H9 (cell line): ENCODE results near the gene SIRPB1. TPM values are rescaled to one million over a fixed set of nuclear protein-coding genes. Genes with fewer than 3 reads are reported as not detected.

Experiments
- DNase-seq: peaks from one replicate; pipeline ENCODE4 v3.0.0-alpha.2; 2017
- H2AFZ ChIP-seq: one replicate; pipeline ENCODE4 v1.6.1; 2013; ENCODE audit warnings: mild to moderate bottlenecking, low read length, control low read depth, moderate library complexity
- H2AK5ac ChIP-seq: 2 replicates; pipeline ENCODE4 v1.6.1; 2013; ENCODE audit warnings: low read length, control low read depth, mixed read lengths; ENCODE audit not compliant: insufficient read length
- H2BK120ac ChIP-seq: one replicate; pipeline ENCODE4 v1.6.1; 2013; ENCODE audit warnings: low read depth, mild to moderate bottlenecking, low read length, control low read depth, inconsistent platforms; ENCODE audit not compliant: poor library complexity, severe bottlenecking
- H2BK12ac ChIP-seq: 2 replicates; pipeline ENCODE4 v1.6.1; 2013; ENCODE audit warnings: low read length, control low read depth, mixed read lengths, low read depth; ENCODE audit not compliant: insufficient read length
- H2BK15ac ChIP-seq: 2 replicates; pipeline ENCODE4 v1.6.1; 2013; ENCODE audit warnings: low read depth, low read length, control low read depth
- H2BK20ac ChIP-seq: one replicate; pipeline ENCODE4 v1.6.1; 2013; ENCODE audit warnings: low read depth, mild to moderate bottlenecking, low read length, control low read depth, inconsistent platforms; ENCODE audit not compliant: poor library complexity, severe bottlenecking
- H2BK5ac ChIP-seq: 2 replicates; pipeline ENCODE4 v1.6.1; 2013; ENCODE audit warnings: low read length, control low read depth, mixed read lengths; ENCODE audit not compliant: insufficient read length
- H3K14ac ChIP-seq: 2 replicates; pipeline ENCODE4 v1.6.1; 2013; ENCODE audit warnings: low read length, control low read depth; ENCODE audit not compliant: insufficient read depth
- H3K18ac ChIP-seq: 2 replicates; pipeline ENCODE4 v1.6.1; 2013; ENCODE audit warnings: low read depth, mild to moderate bottlenecking, mixed read lengths, low read length, control low read depth; ENCODE audit not compliant: insufficient read length
- H3K23ac ChIP-seq: 2 replicates; pipeline ENCODE4 v1.6.1; 2013; ENCODE audit warnings: low read length, control low read depth, mixed read lengths, low read depth; ENCODE audit not compliant: insufficient read length
- H3K23me2 ChIP-seq: 2 replicates; pipeline ENCODE4 v1.6.1; 2013; ENCODE audit warnings: low read depth, mild to moderate bottlenecking, mixed read lengths, low read length, control low read depth; ENCODE audit not compliant: insufficient read length, poor library complexity, severe bottlenecking
- H3K27ac ChIP-seq: 2 replicates; pipeline ENCODE4 v1.5.1; 2013; ENCODE audit warnings: low read length, control low read depth, mixed read lengths, low read depth; ENCODE audit not compliant: insufficient read length
- H3K27me3 ChIP-seq: 2 replicates; pipeline ENCODE4 v1.6.1; 2013; ENCODE audit warnings: low read length, control low read depth, inconsistent platforms; ENCODE audit not compliant: insufficient read depth
- H3K4ac ChIP-seq: 2 replicates; pipeline ENCODE4 v1.6.1; 2013; ENCODE audit warnings: low read depth, mild to moderate bottlenecking, control low read depth, inconsistent platforms, low read length, moderate library complexity
- H3K4me1 ChIP-seq: 2 replicates; pipeline ENCODE4 v1.6.1; 2013; ENCODE audit warnings: low read length, control low read depth, inconsistent platforms; ENCODE audit not compliant: insufficient read depth
- H3K4me2 ChIP-seq: 2 replicates; pipeline ENCODE4 v1.6.1; 2013; ENCODE audit warnings: low read length, control low read depth, mixed read lengths; ENCODE audit not compliant: insufficient read length, insufficient read depth
- H3K56ac ChIP-seq: 2 replicates; pipeline ENCODE4 v1.6.1; 2013; ENCODE audit warnings: low read depth, mild to moderate bottlenecking, mixed read lengths, low read length, control low read depth; ENCODE audit not compliant: insufficient read length
- H3K79me1 ChIP-seq: 2 replicates; pipeline ENCODE4 v1.6.1; 2013; ENCODE audit warnings: low read depth, mild to moderate bottlenecking, moderate library complexity, low read length, control low read depth, inconsistent platforms; ENCODE audit not compliant: insufficient read depth, poor library complexity, severe bottlenecking
- H3K79me2 ChIP-seq: 2 replicates; pipeline ENCODE4 v1.6.1; 2013; ENCODE audit warnings: low read length, control low read depth, inconsistent platforms; ENCODE audit not compliant: insufficient read depth
- H3K9ac ChIP-seq: 2 replicates; pipeline ENCODE4 v1.6.1; 2013; ENCODE audit warnings: low read length, control low read depth, mixed read lengths; ENCODE audit not compliant: insufficient read length; ENCODE audit errors: extremely low read depth
- H3K9me3 ChIP-seq: one replicate; pipeline ENCODE4 v1.6.1; 2013; ENCODE audit warnings: low read depth, low read length, inconsistent platforms; ENCODE audit not compliant: control insufficient read depth
- H3T11ph ChIP-seq: one replicate; pipeline ENCODE4 v1.6.1; 2013; ENCODE audit warnings: mild to moderate bottlenecking, low read length, control low read depth, inconsistent platforms
- H4K20me1 ChIP-seq: one replicate; pipeline ENCODE4 v1.6.1; 2013; ENCODE audit not compliant: control insufficient read depth, insufficient read length, insufficient read depth
- H4K5ac ChIP-seq: 2 replicates; pipeline ENCODE4 v1.6.1; 2013; ENCODE audit warnings: low read depth, mild to moderate bottlenecking, mixed read lengths, low read length, control low read depth; ENCODE audit not compliant: insufficient read length
- H4K8ac ChIP-seq: replicated peaks from 2 replicates; pipeline ENCODE4 v1.6.1; 2013; ENCODE audit warnings: low read length, control low read depth, mixed read lengths, low read depth; ENCODE audit not compliant: insufficient read length
- H4K91ac ChIP-seq: 2 replicates; pipeline ENCODE4 v1.6.1; 2013; ENCODE audit warnings: low read depth, mild to moderate bottlenecking, moderate library complexity, mixed read lengths, low read length, control low read depth; ENCODE audit not compliant: insufficient read length
- H3K27ac Mint-ChIP-seq, 3 experiments: 2 replicates in 2 of 3; 3 replicates in 1 of 3; pipeline ENCODE4 v1.8.0; 2020 to 2021; ENCODE audit warnings: mixed read lengths in 3 of 3, mild to moderate bottlenecking in 1 of 3, moderate library complexity in 1 of 3
- H3K27me3 Mint-ChIP-seq: 2 replicates; pipeline ENCODE4 v1.8.0; 2021; ENCODE audit warnings: low read depth, mild to moderate bottlenecking, moderate library complexity, mixed read lengths
- H3K36me3 Mint-ChIP-seq, 3 experiments: 2 replicates in 2 of 3; 3 replicates in 1 of 3; pipeline ENCODE4 v1.8.0; 2020 to 2021; ENCODE audit warnings: low read depth in 3 of 3, mixed read lengths in 3 of 3; ENCODE audit not compliant: insufficient read depth in 1 of 3
- H3K4me1 Mint-ChIP-seq, 2 experiments: 2 replicates each; pipeline ENCODE4 v1.8.0; 2020; ENCODE audit warnings: mixed read lengths in 2 of 2
- H3K4me3 Mint-ChIP-seq, 2 experiments: 2 replicates in 1 of 2; 3 replicates in 1 of 2; pipeline ENCODE4 v1.8.0; 2020 to 2021; ENCODE audit warnings: mild to moderate bottlenecking in 2 of 2, mixed read lengths in 2 of 2, moderate library complexity in 1 of 2
- H3K9me3 Mint-ChIP-seq, 2 experiments: 2 replicates in 1 of 2; 3 replicates in 1 of 2; pipeline ENCODE4 v1.8.0; 2020; ENCODE audit warnings: mild to moderate bottlenecking in 2 of 2, mixed read lengths in 2 of 2, moderate library complexity in 1 of 2
- WGBS: extraction: QIAGEN DNeasy Blood & Tissue Kit; methylation state at CpG from one replicate; pipeline ENCODE4 v1.1.7; 2013; ENCODE audit warnings: missing lambda C conversion rate, low lambda C conversion rate, mixed read lengths; ENCODE audit not compliant: insufficient read length; ENCODE audit errors: extremely low coverage; 5-methylcytosine and 5-hydroxymethylcytosine counted together
- total RNA-seq: library from RNA; stranded (reverse); gene quantifications from 2 replicates; pipeline ENCODE4 v1.2.1, GENCODE V29; 2021
- TF ChIP-seq, protein P1 (sequence below): fragments of 200-600 bp; sonication (generic); conservative IDR thresholded peaks from 3 replicates; pipeline ENCODE4 v1.8.0; 2021; ENCODE audit warnings: antibody characterized with exemption, mild to moderate bottlenecking

Gene SIRPB1
- total RNA-seq, 1 experiment from 2014 or later, result 1.0 TPM

DNA sequence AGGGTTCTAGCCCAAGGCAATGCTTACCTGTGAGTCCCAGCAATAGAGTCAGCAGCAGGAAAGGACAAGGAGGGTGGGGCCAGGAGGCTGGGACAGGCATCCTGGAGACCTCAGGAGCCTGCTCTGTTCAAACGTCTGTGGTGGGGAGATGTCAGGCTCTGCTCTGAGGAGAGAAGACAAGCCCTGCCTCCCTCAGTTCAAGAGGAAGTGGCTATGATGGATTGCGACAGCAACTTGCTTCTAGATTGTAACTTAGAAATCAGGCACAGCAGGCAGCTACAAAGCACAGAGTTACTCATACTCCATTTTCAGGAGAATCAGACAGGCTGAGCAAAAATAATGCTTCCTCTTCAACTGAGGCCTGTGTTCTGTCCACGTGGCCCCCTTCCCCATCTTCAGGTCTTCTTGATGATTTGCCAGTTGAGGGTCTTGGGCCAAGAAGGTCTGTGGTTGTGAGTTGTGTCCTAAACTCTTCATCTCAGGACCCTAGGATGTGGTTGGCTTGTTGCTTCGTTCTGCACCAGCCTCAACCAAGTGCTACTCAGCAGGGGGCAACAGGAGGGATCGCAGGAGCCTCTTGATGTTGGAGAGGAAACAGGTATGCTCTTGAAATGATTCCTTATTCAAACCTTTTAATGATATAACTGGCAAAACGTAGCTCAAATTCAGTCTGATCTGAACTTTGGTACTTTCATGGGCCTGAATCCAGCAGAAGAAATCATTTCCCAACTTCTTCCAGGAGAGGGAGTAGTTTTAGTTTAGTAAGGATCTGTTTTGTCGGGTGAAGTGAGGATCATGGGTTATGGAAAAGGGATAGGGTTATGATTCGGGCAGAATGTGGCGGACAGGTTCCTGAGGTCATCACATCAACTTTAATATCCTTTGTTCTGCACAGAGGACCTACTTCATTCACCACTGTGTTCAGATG, 31.0 kb downstream of the SIRPB1 start:
- H3K79me1 ChIP-seq, result no peaks in the 10 kb centered on the region
- H3K9me3 ChIP-seq, result no peaks in the 10 kb centered on the region
- no peak overlapping the region for H3K9ac ChIP-seq
- Mint-ChIP-seq H3K27ac (no peak overlapping the region), H3K4me1 (no peaks in the 10 kb centered on the region), H3K4me3 (no peak overlapping the region), H3K36me3 (no peaks in the 10 kb centered on the region), H3K27me3 (no peaks in the 10 kb centered on the region), H3K9me3 (no peaks in the 10 kb centered on the region)
- DNase-seq, result no peak
- H3K79me2 ChIP-seq, result no peaks in the 10 kb centered on the region
- no peak overlapping the region for H3K27ac ChIP-seq
- no peaks in the 10 kb centered on the region for H3K27me3 ChIP-seq
- no peaks in the 10 kb centered on the region for H3K4me1 ChIP-seq
- no peak overlapping the region for H3T11ph ChIP-seq
- H3K4me2 ChIP-seq, result no peak overlapping the region
- H3K14ac ChIP-seq, result no peak overlapping the region
- H3K23me2 ChIP-seq, result no peaks in the 10 kb centered on the region
- no peak overlapping the region for H2BK20ac ChIP-seq
- no peak overlapping the region for H2BK120ac ChIP-seq
- H4K91ac ChIP-seq, result no peak overlapping the region
- no peak overlapping the region for H3K23ac ChIP-seq
- no peak overlapping the region for H4K5ac ChIP-seq
- H2AFZ ChIP-seq, result no peak overlapping the region
- H3K18ac ChIP-seq, result no peak overlapping the region
- H4K20me1 ChIP-seq, result no peaks in the 10 kb centered on the region
- H4K8ac ChIP-seq, result no peak overlapping the region
- no CpG with 5 or more reads among the region's 9 CpGs for WGBS
- no peak overlapping the region for H2BK12ac ChIP-seq
- H2AK5ac ChIP-seq, result no peak overlapping the region
- TF ChIP-seq, protein P1, sequence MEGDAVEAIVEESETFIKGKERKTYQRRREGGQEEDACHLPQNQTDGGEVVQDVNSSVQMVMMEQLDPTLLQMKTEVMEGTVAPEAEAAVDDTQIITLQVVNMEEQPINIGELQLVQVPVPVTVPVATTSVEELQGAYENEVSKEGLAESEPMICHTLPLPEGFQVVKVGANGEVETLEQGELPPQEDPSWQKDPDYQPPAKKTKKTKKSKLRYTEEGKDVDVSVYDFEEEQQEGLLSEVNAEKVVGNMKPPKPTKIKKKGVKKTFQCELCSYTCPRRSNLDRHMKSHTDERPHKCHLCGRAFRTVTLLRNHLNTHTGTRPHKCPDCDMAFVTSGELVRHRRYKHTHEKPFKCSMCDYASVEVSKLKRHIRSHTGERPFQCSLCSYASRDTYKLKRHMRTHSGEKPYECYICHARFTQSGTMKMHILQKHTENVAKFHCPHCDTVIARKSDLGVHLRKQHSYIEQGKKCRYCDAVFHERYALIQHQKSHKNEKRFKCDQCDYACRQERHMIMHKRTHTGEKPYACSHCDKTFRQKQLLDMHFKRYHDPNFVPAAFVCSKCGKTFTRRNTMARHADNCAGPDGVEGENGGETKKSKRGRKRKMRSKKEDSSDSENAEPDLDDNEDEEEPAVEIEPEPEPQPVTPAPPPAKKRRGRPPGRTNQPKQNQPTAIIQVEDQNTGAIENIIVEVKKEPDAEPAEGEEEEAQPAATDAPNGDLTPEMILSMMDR, result no peak
- H2BK5ac ChIP-seq, result no peak overlapping the region
- no peak overlapping the region for H3K56ac ChIP-seq
- no peak overlapping the region for H2BK15ac ChIP-seq
- no peak overlapping the region for H3K4ac ChIP-seq
